WERI-Rb-1 (cell line): ENCODE data around the gene APAF1.
"Not testable (repeated sequence)": the region's sequence is repeated elsewhere in the genome, so short reads cannot be mapped to it uniquely, and the experiment has no call there.

Experiments used
- DNase-seq: peaks from one replicate; pipeline ENCODE4 v3.0.0-alpha.2; 2020
- H3K27ac ChIP-seq: fragments of 250-450 bp; sonication (Bioruptor Pico); 2 replicates; pipeline ENCODE4 v1.5.1; 2020; ENCODE audit warnings: mild to moderate bottlenecking, moderate library complexity
- H3K27me3 ChIP-seq: fragments of 250-450 bp; sonication (Bioruptor Pico); 2 replicates; pipeline ENCODE4 v1.5.1; 2021; ENCODE audit warnings: mild to moderate bottlenecking, low read depth, moderate library complexity; ENCODE audit not compliant: insufficient read depth, severe bottlenecking
- H3K36me3 ChIP-seq: fragments of 250-450 bp; sonication (Bioruptor Pico); 2 replicates; pipeline ENCODE4 v1.5.1; 2020; ENCODE audit warnings: mild to moderate bottlenecking, moderate library complexity
- H3K4me3 ChIP-seq: 2 replicates; pipeline ENCODE4 v1.5.1; 2011; ENCODE audit warnings: low read depth, mild to moderate bottlenecking, control low read depth, low read length
- H3K9me3 ChIP-seq: fragments of 250-450 bp; sonication (Bioruptor Pico); 2 replicates; pipeline ENCODE4 v1.5.1; 2021; ENCODE audit warnings: mild to moderate bottlenecking, moderate library complexity; ENCODE audit not compliant: severe bottlenecking
- CTCF ChIP-seq: IDR thresholded peaks from 2 replicates; pipeline ENCODE4 v1.5.1; 2011; ENCODE audit warnings: low read depth, mild to moderate bottlenecking, control low read depth, inconsistent platforms, low read length

The APAF1 gene

DNA sequence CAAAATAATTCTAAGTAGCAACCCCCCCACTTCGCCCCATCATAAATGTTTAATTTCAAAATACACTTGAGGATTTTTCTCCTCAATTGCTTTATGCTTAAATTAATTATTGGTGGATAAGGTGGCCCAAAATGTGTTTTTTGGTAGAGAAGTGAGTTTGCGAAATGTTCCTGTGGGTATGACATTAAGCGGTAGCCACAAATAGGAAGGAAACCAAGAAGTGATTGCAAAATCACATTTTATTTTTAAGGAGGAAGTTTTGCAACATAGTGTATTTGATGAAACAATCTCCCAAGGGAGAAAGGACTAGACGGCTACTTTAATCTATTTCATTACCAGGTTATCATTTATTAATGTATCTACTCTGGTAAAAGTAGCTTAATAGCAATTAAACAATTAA, 26.1 kb upstream of the APAF1 start:
- Histone ChIP-seq H3K4me3 (no peak overlapping the region), H3K36me3 (no peaks in the 10 kb centered on the region), H3K27ac (no peak overlapping the region), H3K27me3 (no peaks in the 10 kb centered on the region), H3K9me3 (no peaks in the 10 kb centered on the region)
- DNase-seq = no peak
- no peak for TF ChIP-seq CTCF

GRCh38 chr12:98635657-98636323, 9.3 kb upstream of the APAF1 start:
- Histone ChIP-seq H3K4me3 (no peak overlapping the region), H3K36me3 (peaks cover 17% of the 10 kb centered on the region), H3K27me3 (no peaks in the 10 kb centered on the region), H3K27ac (no peak overlapping the region), H3K9me3 (no peaks in the 10 kb centered on the region)
- DNase-seq = no peak
- no peak for TF ChIP-seq CTCF

DNA sequence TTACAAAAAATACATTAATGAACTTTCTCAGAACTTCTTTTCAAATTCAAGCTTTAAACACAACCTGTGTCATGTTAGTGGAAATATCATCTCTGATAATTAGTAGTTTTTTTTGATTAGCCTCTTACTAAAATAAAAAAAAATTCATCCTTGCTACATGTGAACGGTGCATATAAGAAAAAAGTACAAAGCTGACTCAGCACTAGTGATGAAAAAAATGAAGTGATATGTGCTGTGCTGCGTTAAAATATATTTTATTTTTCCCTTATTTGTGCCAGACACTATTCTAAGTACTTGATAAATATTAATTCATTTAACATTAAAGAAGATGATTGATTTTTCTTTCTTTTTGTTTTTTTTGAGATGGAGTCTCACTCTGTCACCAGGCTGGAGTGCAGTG, 8.0 kb upstream of the APAF1 start:
- no peak for DNase-seq
- H3K9me3 ChIP-seq = no peaks in the 10 kb centered on the region
- no peak overlapping the region for H3K4me3 ChIP-seq
- no peak for TF ChIP-seq CTCF
- no peaks in the 10 kb centered on the region for H3K27me3 ChIP-seq
- no peak overlapping the region for H3K27ac ChIP-seq
- H3K36me3 ChIP-seq = peaks cover 20% of the 10 kb centered on the region

DNA sequence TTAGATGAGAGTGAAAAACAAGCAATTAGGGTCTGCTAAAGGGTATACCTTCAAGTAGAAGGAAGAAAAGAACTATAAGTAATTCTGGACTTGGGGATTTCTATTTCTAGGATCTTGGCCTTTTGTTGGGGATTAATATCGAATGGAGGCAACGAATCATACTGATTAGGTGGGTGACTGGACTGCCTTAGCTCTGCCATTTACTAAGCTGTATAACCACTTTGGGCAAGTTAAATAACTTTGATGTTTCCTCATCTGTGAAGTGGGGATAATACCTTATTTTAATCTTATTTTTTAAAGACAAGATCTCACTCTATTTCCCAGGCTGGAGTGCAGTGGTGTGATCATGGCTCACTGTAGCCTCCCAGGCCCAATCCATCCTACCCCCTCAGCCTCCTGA, 7.1 kb upstream of the APAF1 start:
- DNase-seq = no peak
- Histone ChIP-seq H3K9me3 (no peaks in the 10 kb centered on the region), H3K36me3 (peaks cover 15% of the 10 kb centered on the region), H3K27ac (no peak overlapping the region), H3K4me3 (no peak overlapping the region), H3K27me3 (no peaks in the 10 kb centered on the region)
- TF ChIP-seq CTCF = no peak

GRCh38 chr12:98639491-98639890, 5.6 kb upstream of the APAF1 start:
- H3K36me3 ChIP-seq = peaks cover 7% of the 10 kb centered on the region; the same call in 1 of the 2 replicates
- H3K9me3 ChIP-seq = no peaks in the 10 kb centered on the region
- H3K27ac ChIP-seq = no peak overlapping the region
- no peak for DNase-seq
- no peaks in the 10 kb centered on the region for H3K27me3 ChIP-seq
- TF ChIP-seq CTCF = no peak
- H3K4me3 ChIP-seq = no peak overlapping the region

- DNase-seq, H3K9me3 ChIP-seq, H3K27me3 ChIP-seq, H3K27ac ChIP-seq, H3K4me3 ChIP-seq: not testable (repeated sequence)
- peaks cover 11% of the 10 kb centered on the region for H3K36me3 ChIP-seq
These were observed 2.3 kb upstream of the APAF1 start for GRCh38 chr12:98642801-98643200.
